Activated CD4-positive, alpha-beta memory T cell treated with anti-CD3 and anti-CD28 coated beads for 36 hours (primary cell): ENCODE measurements around the gene NFIX. TPM values are rescaled to one million over a fixed set of nuclear protein-coding genes. Genes with fewer than 3 reads are reported as not detected.
A peak's percentile ranks its signal among the peaks of the same experiment; 100 is the strongest.
"Not testable (repeated sequence)": the region's sequence is repeated elsewhere in the genome, so short reads cannot be mapped to it uniquely, and the experiment has no call there.

Source experiments
- CTCF ChIA-PET: fragments of 350-600 bp; sonication (Branson Sonifier 250); formaldehyde crosslinking; loops from one replicate; lab custom pipeline; 2021; ENCODE audit warnings: antibody characterized with exemption, inconsistent platforms; lab: Charles Lee
- POLR2A ChIA-PET: fragments of 350-600 bp; sonication (Branson Sonifier 250); formaldehyde crosslinking; loops from one replicate; lab custom pipeline; 2021; ENCODE audit warnings: antibody characterized with exemption; lab: Charles Lee
- DNase-seq: peaks from one replicate; pipeline ENCODE4 v3.0.0-alpha.2; 2020
- H3K27ac Mint-ChIP-seq: one replicate; pipeline ENCODE4 v1.8.0; 2021; ENCODE audit warnings: mixed read lengths
- H3K27me3 Mint-ChIP-seq: one replicate; pipeline ENCODE4 v1.8.0; 2021; ENCODE audit warnings: mixed read lengths
- H3K36me3 Mint-ChIP-seq: one replicate; pipeline ENCODE4 v1.8.0; 2021; ENCODE audit warnings: mixed read lengths
- H3K4me1 Mint-ChIP-seq: one replicate; pipeline ENCODE4 v1.8.0; 2021; ENCODE audit warnings: low read depth, mixed read lengths
- H3K4me3 Mint-ChIP-seq: one replicate; pipeline ENCODE4 v1.8.0; 2021; ENCODE audit warnings: mild to moderate bottlenecking, mixed read lengths
- H3K9me3 Mint-ChIP-seq: one replicate; pipeline ENCODE4 v1.8.0; 2021; ENCODE audit warnings: mixed read lengths
- intact Hi-C: fragments of 100-400 bp; cut with micrococcal nuclease; formaldehyde crosslinking; loops from one replicate; pipeline ENCODE4 v1.15.1; 2023
- total RNA-seq, 2 experiments: library from RNA; stranded (reverse); gene quantifications; one replicate each; pipeline ENCODE4 v1.2.3, GENCODE V29; 2021

The NFIX gene
- total RNA-seq, 2 experiments from 2014 or later, result 1.6 to 2.0 TPM

- DNase-seq, result no peak
- H3K9me3 Mint-ChIP-seq, result no peaks in the 10 kb centered on the region
- H3K27me3 Mint-ChIP-seq, result no peaks in the 10 kb centered on the region
- peaks cover 45% of the 10 kb centered on the region for H3K4me1 Mint-ChIP-seq
- POLR2A ChIA-PET, result interaction anchor here (0.6 to 1.0 kb wide), 2 partner anchors 20 to 22 kb away, joined by 3 to 5 read pairs; no protein-coding TSS in a partner anchor
- CTCF ChIA-PET, result interaction anchor here (1.0 to 5.7 kb wide), 3 partner anchors 13 to 105 kb away, joined by 3 to 64 read pairs (median 4); no protein-coding TSS in a partner anchor
- H3K4me3 Mint-ChIP-seq, result no peak overlapping the region
- peak overlapping the region; percentile 38 for H3K27ac Mint-ChIP-seq
- intact Hi-C loops, result no loop called here
- H3K36me3 Mint-ChIP-seq, result peaks cover 54% of the 10 kb centered on the region
Measured at GRCh38 chr19:12952488-12953137, 42.7 kb upstream of the NFIX start.

DNA sequence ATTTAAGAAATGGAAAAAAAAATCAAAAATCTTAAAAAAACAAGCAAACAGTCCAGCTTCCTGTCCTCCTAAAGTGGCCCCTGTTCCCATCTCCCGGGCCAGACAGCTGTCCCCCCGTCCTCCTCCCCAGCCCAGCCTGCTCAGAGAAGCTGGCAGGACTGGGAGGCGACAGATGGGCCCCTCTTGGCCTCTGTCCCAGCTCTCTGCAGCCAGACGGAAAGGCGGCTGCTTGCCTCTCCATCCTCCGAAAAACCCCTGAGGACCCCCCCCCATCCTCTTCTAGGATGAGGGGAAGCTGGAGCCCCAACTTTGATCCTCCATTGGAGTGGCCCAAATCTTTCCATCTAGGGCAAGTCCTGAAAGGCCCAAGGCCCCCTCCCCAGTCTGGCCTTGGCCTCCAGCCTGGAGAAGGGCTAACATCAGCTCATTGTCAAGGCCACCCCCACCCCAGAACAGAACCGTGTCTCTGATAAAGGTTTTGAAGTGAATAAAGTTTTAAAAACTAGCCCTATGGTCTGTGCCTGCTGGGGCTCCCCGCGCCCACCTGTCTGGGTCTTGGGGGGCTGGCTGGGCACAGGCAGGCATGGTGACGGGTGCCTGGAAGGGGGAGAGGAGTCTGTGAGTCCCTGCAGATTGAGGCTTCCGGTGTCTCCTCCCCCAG is 42.0 kb upstream of the NFIX start:
- ChIA-PET CTCF (interaction anchor here (1.0 to 5.7 kb wide), 6 partner anchors 12 to 140 kb away, joined by 3 to 64 read pairs (median 5); no protein-coding TSS in a partner anchor), POLR2A (interaction anchor here (0.6 to 1.0 kb wide), 2 partner anchors 20 to 22 kb away, joined by 3 to 5 read pairs; no protein-coding TSS in a partner anchor)
- Mint-ChIP-seq H3K4me3 (no peak overlapping the region), H3K27me3 (no peaks in the 10 kb centered on the region), H3K9me3 (no peaks in the 10 kb centered on the region), H3K4me1 (peaks cover 41% of the 10 kb centered on the region), H3K27ac (peak overlapping the region; percentile 38), H3K36me3 (peaks cover 48% of the 10 kb centered on the region)
- intact Hi-C loops, result no loop called here
- DNase-seq, result no peak

DNA sequence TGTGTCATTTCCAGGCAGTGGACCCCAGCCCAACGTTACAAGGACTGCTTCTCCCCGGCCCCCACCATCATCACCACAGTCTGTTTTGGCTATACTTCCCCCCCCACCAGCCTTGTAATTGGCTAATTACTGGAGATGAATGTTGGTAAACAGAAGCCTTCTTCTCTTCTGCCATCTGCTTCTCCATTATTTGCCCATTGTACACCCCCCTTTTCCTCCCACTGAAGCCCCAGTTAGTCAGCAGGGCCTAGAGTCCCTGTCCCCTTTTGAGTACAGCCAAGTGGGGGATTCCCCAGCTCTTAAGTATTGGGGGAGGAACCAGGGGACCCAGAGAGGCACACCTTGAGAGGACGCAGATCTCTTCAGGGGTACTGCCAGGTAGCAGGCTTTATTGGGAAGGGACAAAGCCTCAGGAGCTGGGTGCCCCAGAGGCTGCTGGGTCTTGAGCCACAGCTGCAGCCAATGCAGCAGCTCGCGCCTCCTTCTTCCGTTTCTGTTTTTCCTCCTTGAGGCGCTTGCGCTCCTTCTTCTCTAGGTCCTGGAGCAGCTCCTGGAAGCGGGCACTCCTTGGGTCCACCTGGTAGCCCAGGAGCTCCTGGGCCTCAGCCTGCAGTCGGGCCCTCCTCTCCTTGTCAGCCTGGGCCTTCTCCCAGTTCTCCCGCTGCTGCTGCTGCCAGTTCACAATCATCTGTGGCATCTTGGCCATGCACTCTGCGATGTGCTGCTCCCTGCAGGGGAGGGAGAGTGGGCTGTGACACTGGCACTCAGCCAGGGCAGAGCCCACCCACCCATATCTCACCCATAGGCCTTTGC is 41.3 kb upstream of the NFIX start:
- H3K27ac Mint-ChIP-seq, result peak overlapping the region; percentile 77

GRCh38 chr19:12954612-12954962 is 40.7 kb upstream of the NFIX start:
- Mint-ChIP-seq H3K27me3 (no peaks in the 10 kb centered on the region), H3K27ac (peak overlapping the region; percentile 77), H3K4me3 (peak overlapping the region; percentile 88), H3K4me1 (peaks cover 42% of the 10 kb centered on the region), H3K9me3 (no peaks in the 10 kb centered on the region), H3K36me3 (peaks cover 44% of the 10 kb centered on the region)
- intact Hi-C loops, result no loop called here
- ChIA-PET POLR2A (interaction anchor here (1.5 to 3.1 kb wide), 2 partner anchors 8 to 64 kb away, joined by 3 to 17 read pairs; partner anchors contain the start of genes GCDH and RAD23A), CTCF (interaction anchor here (1.5 to 5.7 kb wide), 3 partner anchors 11 to 139 kb away, joined by 6 to 64 read pairs (median 7); no protein-coding TSS in a partner anchor)
- peak; percentile 16 for DNase-seq

More for the DNA sequence above, 41.3 kb upstream of the NFIX start:
- Mint-ChIP-seq H3K4me3 (no peak overlapping the region), H3K36me3 (peaks cover 45% of the 10 kb centered on the region), H3K9me3 (no peaks in the 10 kb centered on the region), H3K4me1 (peaks cover 42% of the 10 kb centered on the region), H3K27me3 (no peaks in the 10 kb centered on the region)
- ChIA-PET CTCF (interaction anchor here (1.2 to 5.7 kb wide), 4 partner anchors 11 to 140 kb away, joined by 3 to 64 read pairs (median 6); no protein-coding TSS in a partner anchor), POLR2A (interaction anchor here (1.5 to 3.1 kb wide), 2 partner anchors 7 to 63 kb away, joined by 3 to 17 read pairs; partner anchors contain the start of genes GCDH and RAD23A)
- intact Hi-C loops, result no loop called here
- DNase-seq, result peak; percentile 16

DNA sequence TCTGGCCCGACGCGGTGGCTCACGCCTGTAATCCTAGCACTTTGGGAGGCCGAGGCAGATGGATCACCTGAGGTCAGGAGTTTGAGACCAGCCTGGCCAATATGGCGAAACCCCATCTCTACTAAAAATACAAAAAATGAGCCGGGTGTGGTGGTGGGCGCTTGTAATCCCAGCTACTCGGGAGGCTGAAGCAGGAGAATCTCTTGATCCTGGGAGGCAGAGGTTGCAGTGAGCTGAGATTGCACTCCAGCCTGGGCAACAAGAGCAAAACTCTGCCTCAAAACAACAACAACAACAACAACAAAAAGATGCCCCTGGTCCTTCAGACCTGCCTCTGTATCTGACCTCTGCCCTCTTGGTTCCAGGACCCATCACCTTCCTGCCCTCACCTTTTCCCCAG is 39.7 kb upstream of the NFIX start:
- intact Hi-C loops, result not testable (repeated sequence)
- CTCF ChIA-PET, result interaction anchor here (0.7 to 5.7 kb wide), 2 partner anchors 10 to 105 kb away, joined by 3 to 64 read pairs; no protein-coding TSS in a partner anchor

GRCh38 chr19:12955996-12956395 is 39.3 kb upstream of the NFIX start:
- intact Hi-C loops, result no loop called here
- no peak for DNase-seq
- H3K9me3 Mint-ChIP-seq, result no peaks in the 10 kb centered on the region
- H3K4me3 Mint-ChIP-seq, result peak overlapping the region; percentile 88
- H3K4me1 Mint-ChIP-seq, result peaks cover 41% of the 10 kb centered on the region
- CTCF ChIA-PET, result interaction anchor here (0.7 to 5.7 kb wide), 2 partner anchors 9 to 105 kb away, joined by 3 to 64 read pairs; no protein-coding TSS in a partner anchor
- H3K36me3 Mint-ChIP-seq, result peaks cover 31% of the 10 kb centered on the region
- peak overlapping the region; percentile 77 for H3K27ac Mint-ChIP-seq
- POLR2A ChIA-PET, result interaction anchor here (1.0 to 3.1 kb wide), 3 partner anchors 9 to 18 kb away, joined by 3 to 17 read pairs (median 6); partner anchors contain the start of genes CALR and RAD23A
- no peaks in the 10 kb centered on the region for H3K27me3 Mint-ChIP-seq

More for the DNA sequence above, 39.7 kb upstream of the NFIX start:
- not testable (repeated sequence) for H3K27me3 Mint-ChIP-seq, H3K9me3 Mint-ChIP-seq, DNase-seq
- Mint-ChIP-seq H3K4me1 (peaks cover 41% of the 10 kb centered on the region), H3K36me3 (peaks cover 35% of the 10 kb centered on the region), H3K27ac (peak overlapping the region; percentile 77), H3K4me3 (peak overlapping the region; percentile 88)
- POLR2A ChIA-PET, result interaction anchor here (1.5 to 3.1 kb wide), 3 partner anchors 9 to 65 kb away, joined by 3 to 17 read pairs (median 6); partner anchors contain the start of genes CALR, GCDH and RAD23A

DNA sequence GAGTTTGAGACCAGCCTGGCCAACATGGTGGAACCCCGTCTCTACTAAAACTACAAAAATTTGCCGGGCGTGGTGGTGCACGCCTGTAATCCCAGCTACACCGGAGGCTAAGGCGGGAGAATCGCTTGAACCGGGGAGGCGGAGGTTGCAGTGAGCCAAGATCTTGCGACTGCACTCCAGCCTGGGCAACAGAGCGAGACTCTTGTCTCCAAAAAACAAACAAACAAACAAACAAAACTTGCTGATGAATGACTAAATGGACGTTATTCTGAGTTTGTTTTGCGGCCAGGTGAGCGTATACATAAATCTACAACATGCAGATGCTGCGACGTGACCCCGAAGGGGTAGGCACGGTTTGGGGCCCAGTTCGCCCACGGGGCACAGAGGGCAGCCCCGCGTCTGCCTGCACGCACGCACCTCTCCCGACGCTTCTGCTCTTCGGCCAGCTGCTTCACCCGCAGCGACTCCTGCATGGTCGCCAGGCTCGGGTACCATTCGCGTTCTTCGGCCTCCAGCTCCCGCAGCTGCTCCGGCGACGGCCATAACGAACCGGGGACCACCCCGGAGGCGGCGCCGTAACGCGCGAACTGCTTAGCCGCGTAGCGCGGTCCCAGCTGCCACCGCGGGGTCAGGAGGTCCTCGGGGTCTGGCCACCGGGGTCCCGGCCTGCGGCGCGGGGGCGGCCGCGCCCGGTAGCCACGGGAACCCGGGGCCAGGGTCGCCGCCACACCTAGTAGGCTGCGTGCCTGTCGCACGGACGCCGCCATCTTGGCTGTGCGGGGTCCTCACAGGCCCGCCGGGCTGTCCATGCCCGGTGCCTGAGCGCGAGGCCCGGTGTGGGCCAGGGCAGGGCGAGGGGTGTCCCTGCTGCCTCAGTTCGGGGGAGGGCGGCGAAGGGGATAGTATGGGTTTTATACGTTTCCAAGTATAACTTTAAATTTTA is 38.6 kb upstream of the NFIX start, which contains the start of gene GADD45GIP1:
GADD45GIP1 (minus strand) TSS at position 778 of the 943 bp plus-strand sequence; CDS start at position 767, 11 bp downstream.
- Mint-ChIP-seq H3K4me3 (peak within 1 kb of the TSS; percentile 88), H3K27ac (peak within 1 kb of the TSS; percentile 94), H3K4me1 (peaks cover 39% of the 10 kb centered on the region), H3K9me3 (no peaks in the 10 kb centered on the region), H3K27me3 (no peaks in the 10 kb centered on the region), H3K36me3 (peaks cover 24% of the 10 kb centered on the region)
- POLR2A ChIA-PET, result interaction anchor here (0.6 to 3.1 kb wide), 4 partner anchors 8 to 92 kb away, joined by 3 to 17 read pairs (median 4); partner anchors contain the start of genes CALR and RAD23A
- CTCF ChIA-PET, result interaction anchor here (5.7 kb wide), 1 partner anchor 9 kb away, joined by 64 read pairs; no protein-coding TSS in a partner anchor
- intact Hi-C loops, result loop anchor here (1.0 kb wide), 1 partner anchor 17 kb away; no protein-coding TSS in a partner anchor
- peak; percentile 90 for DNase-seq

DNA sequence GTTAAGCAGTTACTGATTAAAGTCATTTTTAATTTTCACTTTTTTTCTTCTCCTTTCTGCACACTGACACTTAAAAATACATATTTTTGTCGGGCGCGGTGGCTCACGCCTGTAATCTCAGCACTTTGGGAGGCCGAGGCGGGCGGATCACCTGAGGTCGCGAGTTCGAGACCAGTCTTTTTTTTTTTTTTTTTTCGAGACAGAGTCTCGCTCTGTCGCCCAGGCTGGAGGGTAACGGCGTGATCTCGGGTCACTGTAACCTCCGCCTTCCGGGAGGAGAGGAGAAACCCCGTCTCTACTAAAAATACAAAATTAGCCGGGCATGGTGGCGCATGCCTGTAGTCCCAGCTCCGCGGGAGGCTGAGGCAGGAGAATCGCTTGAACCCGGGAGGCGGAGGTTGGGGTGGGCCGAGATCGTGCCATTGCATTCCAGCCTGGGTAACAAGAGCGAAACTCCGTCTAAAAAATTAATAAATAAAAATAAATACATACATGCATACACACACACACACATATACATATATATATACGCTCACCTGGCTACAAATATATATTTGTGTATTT is 37.8 kb upstream of the NFIX start:
- not testable (repeated sequence) for DNase-seq, H3K27me3 Mint-ChIP-seq, H3K9me3 Mint-ChIP-seq
- peaks cover 36% of the 10 kb centered on the region for H3K4me1 Mint-ChIP-seq
- H3K27ac Mint-ChIP-seq, result peak overlapping the region; percentile 94
- H3K4me3 Mint-ChIP-seq, result peak overlapping the region; percentile 88
- intact Hi-C loops, result loop anchor here (1.0 kb wide), 1 partner anchor 18 kb away; no protein-coding TSS in a partner anchor
- ChIA-PET POLR2A (interaction anchor here (0.7 to 3.1 kb wide), 2 partner anchors 11 to 90 kb away, joined by 3 to 17 read pairs; partner anchors contain the start of gene RAD23A), CTCF (interaction anchor here (5.7 kb wide), 1 partner anchor 8 kb away, joined by 64 read pairs; no protein-coding TSS in a partner anchor)
- H3K36me3 Mint-ChIP-seq, result peaks cover 19% of the 10 kb centered on the region

DNA sequence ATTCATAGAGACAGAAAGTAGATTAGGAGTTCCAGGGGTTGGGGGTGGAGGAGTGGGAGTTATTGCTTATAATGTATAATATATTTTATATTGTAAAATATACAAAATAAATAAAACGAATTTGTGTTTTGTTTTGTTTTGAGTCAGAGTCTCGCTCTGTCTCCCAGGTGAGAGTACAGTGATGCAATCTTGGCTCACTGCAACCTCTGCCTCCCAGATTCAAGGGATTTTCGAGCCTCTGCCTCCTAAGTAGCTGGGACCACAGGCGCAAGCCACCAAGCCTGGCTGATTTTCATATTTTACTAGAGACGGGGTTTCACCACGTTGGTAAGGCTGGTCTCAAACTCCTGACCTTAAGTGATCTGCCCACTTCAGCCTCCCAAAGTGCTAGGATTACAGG is 35.8 kb upstream of the NFIX start:
- peaks cover 6% of the 10 kb centered on the region for H3K36me3 Mint-ChIP-seq
- H3K27me3 Mint-ChIP-seq, result no peaks in the 10 kb centered on the region
- H3K4me1 Mint-ChIP-seq, result peaks cover 17% of the 10 kb centered on the region
- no peak overlapping the region for H3K4me3 Mint-ChIP-seq
- intact Hi-C loops, result no loop called here
- no peak for DNase-seq
- ChIA-PET CTCF (interaction anchor here (1.0 to 1.5 kb wide), 4 partner anchors 18 to 134 kb away, joined by 3 to 6 read pairs (median 4); no protein-coding TSS in a partner anchor), POLR2A (interaction anchor here (0.8 kb wide), 1 partner anchor 69 kb away, joined by 3 read pairs; the partner anchor contains the start of gene GCDH)
- no peak overlapping the region for H3K27ac Mint-ChIP-seq
- H3K9me3 Mint-ChIP-seq, result no peaks in the 10 kb centered on the region
